NCI-H1436 (cell line): ENCODE data around the gene NOC4L.
A peak's percentile ranks its signal among the peaks of the same experiment; 100 is the strongest.

Experiments used
- DNase-seq: peaks from one replicate; lab custom pipeline; 2025; lab: John Stamatoyannopoulos, UW

NOC4L gene

GRCh38 chr12:132170094-132170636 lies 25.9 kb downstream of the NOC4L start:
- no peak for DNase-seq

- no peak for DNase-seq
Measured at GRCh38 chr12:132170637-132171292, 26.5 kb downstream of the NOC4L start.

DNA sequence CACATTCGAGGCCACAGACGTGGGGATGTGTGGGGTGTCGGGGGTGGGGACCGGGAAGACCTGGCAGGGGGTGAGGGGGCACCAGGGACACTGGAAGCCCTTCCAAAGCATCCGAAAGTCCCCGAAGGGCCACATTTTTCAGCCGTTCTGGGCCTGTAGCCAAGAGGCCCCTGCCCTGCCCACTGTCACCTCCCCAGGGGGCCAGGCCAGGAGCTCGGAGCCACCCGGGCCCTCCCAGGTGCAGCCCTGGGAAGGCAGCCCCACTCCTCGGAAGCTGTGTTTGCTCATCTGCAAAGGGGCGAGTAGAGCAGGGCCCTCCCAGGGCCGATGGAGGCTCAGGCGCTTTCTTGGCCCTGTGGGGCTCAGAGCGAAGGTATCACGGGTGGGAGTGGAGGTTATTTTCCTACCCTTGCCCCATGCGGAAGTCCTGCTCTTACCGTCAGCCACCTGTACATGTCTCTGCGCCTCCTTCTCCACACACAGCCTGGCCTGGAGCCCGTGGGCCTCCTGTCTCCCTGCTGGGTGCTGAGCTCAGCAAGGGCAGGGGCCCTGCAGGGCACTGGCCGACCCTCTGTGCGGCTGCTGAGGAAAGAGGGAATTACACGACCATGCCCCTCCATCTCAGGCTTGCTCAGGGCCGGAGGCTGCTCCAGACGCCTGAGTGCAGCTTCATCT lies 27.2 kb downstream of the NOC4L start:
- DNase-seq = no peak

- no peak for DNase-seq
Measured at GRCh38 chr12:132171968-132172521, 27.8 kb downstream of the NOC4L start.

DNA sequence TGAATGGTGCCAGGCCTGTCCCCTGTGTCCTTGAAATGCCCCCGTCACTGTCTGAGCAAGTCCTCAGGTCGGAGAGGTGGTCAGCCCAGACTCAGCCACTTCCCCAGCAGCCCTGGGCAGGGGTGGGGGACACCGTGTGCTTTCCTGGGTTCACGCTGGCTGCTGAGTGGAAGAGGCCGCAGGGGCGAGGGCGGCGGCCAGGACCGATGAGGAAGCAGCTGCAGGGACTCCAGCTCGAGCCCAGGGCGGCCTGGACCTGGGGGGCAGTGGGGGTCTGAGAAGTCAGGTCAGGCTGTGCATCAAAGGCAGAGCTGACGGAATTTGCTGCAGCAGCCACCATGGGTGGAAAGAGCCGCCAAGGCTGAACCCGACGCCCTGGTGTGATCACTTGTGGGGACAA lies 28.4 kb downstream of the NOC4L start:
- DNase-seq = no peak

DNA sequence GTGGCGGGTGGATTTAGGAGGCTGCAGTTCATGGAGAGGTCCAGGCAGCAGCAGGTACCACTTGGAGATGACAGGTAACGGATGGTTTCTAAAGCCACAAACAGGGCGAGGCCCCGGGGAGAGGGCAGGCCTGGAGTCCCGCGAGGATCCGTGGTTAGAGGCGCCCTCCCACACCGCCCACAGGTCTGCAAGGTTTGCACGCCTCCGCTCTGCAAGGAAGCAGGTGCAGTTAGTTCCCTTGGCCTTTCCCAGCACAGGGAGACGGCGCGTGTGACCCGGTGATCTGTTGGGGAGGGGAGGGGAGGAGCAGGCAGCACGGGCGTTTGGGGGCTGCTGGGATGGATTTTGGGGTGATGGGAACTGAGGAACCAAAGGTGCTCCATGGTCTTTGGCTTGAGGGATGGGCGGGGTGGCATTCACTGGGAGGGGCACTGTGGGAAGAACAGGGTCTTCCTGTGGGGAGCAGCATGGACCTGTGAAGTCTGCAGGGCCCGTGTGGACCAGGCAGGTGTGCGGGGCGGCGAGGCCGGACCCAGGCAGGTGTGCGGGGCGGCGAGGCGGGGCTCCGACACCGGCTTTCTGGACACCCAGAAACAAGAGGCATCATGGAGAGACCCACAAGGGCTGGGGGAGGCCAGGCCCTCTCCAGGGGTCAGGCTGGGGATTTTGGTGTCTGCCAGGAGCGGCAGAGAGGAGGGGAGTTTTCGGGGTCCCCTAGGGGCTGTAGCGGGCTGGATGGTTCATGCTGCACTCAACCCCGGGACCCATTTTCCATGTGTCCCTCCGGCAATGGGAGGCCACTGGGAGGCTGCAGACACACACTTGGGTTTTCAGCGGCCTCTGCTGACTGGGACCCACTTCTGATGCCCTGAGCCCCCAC lies 29.1 kb downstream of the NOC4L start:
- DNase-seq = no peak

DNA sequence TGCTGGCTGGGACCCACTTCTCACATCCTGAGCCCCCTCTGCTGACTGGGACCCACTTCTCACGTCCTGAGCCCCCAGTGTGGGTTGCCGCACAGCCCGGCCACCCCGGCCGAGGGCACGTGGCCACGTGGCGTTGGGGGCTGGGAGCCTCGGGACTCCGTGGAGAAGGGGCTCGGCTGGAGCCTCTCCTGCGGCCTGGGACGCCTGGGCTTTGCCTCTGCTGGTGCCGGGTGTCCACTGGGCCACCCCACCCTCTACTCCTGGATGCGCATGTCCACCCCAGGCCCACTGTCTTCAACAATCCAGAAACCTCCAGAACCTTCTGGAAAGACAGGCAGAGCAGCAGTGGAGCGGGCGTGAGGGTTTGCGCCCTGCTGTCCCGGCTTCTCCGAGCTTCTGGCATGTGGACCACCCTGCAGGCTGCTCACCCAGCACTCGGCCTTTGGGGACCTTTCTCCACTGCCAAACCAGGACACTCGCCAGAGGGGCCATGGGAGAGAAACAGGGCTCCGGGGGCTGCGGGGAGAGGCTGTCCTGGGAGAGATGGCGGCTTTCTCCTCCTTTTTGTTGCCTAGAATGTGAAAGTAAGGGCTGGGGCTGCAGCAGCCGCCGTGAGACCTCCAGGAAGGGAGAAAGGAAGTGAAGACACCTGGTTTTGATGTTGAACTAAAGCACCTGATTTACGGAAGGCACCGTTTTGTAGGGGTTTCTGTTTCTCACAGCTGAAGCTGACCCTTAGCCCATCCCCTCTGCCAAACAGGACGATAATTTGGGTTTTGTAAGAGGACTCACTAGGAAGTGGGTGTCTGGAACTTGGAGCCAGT lies 30.0 kb downstream of the NOC4L start:
- no peak for DNase-seq

DNA sequence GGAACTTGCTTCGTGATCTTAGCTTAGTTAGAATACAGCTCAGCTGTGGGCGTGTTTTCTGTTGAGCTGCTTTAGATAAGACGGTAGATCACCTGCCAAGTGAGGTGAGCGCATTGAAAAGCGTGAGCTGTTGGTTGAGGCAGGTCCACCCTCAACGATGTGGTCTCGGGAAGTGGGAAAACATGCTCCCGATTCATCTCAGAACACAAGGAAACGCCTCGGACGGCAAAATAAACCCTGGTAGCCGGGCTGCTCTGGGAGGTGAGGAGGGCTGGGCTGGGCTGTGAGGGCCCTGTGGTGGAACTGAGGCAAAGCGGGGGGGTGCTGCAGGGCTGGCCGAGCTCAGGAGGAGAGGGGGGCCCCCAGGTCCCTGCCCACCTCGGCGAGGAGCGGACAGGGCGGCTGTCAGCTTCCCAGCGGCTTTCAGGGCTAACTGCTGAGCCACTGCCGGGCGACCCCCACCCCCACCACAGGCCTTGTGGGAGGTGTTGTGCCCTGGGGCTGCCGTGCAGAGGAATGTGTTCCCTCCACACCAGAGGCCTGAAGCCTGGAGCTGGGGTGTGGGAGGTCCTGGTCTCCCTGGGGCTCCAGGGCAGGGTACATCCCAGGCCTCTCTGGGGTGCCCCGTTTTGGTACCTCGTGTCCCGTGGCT lies 30.7 kb downstream of the NOC4L start:
- no peak for DNase-seq

DNA sequence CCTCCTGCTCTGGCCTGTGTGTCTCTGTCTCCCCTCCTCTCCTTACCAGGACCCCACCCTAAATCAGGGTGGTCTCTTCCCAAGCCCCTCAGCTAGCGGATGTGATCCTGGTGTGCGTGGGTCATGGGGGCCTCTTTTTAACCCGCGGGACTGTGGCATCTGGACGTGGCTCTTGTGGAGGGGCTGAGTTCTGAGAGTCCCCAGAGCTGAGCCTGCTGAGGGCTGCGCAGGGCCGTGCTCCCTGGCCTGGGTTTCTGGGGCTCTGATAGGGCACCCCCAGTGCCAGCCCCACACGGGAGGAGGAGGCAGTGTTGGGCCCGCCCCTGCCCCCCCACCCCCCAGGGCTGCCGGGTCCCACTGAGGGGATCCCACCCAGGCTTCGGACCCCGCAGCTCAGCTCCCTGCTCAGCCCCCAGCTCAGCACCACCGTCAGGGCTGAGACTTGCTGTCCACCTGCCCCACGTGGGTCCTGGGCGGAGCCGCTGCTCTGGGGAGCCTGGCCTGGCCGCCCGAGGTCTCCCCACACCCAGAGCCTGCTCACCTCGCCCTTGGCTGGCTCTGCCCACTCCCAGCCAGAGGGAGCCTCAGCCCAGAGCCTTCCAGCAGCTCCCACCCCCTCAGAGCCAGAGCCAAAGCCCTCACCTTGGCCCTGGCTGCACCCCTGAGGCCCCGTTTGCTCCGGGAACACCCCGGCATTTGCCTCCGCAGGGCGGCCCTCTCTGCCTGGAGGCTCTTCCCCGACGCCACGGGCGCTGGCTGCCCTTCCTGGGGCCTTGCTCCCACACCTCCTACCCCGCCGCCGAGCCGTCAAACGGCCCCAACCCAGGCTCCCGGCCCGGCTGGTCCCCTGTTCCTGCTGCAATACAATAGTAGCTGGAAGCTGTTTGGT lies 31.5 kb downstream of the NOC4L start:
- no peak for DNase-seq

DNA sequence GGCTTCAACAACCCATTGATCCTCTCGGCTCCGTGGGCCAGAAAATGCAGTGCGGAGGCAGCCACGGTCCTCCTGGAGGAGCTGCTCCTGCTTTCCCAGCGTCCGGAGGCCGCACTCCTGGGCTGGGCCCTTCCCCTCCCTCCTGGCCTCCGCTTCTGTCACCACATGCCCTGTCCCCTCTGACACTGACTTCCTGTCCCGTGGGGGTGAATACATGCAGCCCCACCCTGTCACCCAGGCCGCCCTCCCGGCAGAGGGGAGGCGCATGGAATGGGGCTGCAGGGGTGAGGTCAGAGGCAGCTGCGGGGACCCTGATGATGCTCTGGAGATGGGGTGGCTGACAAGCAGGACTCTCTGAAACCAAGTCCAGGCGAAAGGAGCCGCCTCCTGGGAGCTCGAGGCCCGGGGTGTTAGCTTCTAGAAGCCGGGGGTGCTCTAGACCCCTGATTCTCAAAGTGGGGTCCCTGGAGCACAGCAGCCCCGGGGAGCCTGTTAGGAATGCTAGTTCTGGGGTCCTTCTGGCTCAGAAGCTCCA lies 32.2 kb downstream of the NOC4L start:
- no peak for DNase-seq

DNA sequence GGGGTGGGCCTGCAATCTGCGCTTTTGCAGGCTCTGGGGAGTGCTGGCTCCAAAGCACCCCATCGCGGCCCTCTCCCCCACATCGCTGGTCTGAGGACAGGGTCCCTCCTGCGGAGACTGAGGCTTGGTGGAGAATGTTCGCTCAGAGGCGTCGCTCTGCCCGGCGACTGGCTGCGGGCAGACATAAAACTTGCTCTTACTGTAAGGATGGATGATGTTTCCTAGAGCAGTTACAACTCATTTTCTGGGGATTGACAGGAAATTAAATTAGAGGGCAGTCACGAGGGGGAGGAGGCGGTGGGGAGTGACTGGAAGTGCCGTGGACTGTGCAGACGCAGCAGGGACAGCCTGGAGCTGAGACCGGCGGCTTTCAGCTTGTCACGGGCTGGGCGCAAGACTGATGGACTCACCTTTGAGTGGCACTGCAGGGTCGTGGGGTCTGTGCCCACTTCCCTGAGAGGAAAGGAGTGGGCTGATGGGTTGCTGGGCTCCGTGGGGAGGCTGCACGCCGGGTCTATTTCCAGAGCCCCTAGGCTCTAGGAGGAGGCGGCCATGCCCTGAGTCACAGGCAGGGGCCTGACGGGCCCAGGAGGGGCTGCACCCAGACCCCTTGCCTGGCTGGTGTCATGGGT lies 32.8 kb downstream of the NOC4L start:
- no peak for DNase-seq

DNA sequence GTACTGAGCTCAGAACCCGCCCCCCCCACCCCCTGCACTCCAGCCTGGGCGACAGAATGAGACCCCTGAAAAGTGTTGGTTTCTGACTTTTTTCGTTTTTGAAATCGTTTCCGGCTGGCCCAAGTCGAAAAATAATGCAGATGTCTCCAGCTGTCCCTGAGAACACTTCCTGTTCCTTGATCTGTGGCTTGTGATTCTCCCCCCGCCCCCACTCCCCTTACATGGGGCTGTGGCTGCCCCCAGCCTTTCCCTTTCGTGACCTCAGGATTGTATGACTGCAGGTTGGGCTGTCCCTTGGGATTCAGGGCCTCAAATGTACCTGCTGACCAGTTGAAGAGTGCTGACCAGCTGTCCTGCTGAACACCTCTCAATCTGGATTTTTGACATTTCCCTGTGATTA lies 34.1 kb downstream of the NOC4L start:
- no peak for DNase-seq

GRCh38 chr12:132178801-132179401 lies 34.6 kb downstream of the NOC4L start:
- peak; percentile 31 for DNase-seq

- DNase-seq = no peak
Measured at GRCh38 chr12:132179431-132180362, 35.4 kb downstream of the NOC4L start.

DNA sequence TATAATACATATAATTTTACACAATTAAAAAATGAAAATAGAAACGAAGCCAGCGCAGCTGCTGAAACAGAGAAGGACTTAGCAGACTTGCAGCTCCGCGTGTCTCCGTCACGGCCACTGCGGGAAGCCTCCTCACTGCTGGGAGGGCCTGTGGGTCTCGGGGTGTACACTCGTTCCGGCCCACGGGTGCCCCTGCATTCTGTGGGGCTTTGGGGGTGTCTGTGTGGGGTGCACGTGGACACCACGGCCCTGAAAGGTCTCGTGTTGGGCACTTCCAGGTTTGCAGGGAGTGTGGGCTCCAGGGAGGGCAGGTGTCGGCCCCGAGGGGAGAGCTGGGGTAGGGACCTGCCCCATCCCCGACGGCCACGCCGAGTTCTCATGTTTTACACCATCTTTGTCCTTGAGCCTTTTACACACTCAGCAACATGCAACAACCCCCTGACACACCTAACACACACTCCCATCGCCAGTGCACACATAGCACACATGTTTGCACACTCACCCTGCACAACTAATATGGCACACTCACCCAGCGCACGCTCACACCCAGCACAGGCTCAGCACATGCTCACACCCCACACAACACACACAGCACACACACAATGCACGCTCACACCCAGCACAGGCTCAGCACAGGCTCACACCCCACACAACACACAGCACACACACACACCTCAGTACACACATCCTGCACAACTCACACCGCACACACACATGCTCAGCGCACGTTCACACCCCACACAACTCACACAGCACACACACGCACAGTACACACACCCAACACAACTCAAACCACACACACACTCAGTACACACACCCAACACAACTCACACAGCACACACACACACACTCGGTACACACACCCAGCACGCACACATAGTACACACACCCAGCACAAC lies 36.6 kb downstream of the NOC4L start:
- no peak for DNase-seq

- no peak for DNase-seq
Measured at GRCh38 chr12:132181570-132182200, 37.4 kb downstream of the NOC4L start.
